NCI-H2107 (cell line): ENCODE data around the gene RBP4.

ENCODE experiments used
- DNase-seq: peaks from one replicate; lab custom pipeline; 2025; lab: John Stamatoyannopoulos, UW

Gene RBP4

GRCh38 chr10:93601146-93601773 is at the start of gene RBP4:
RBP4 (minus strand) TSS chr10:93601235; CDS start chr10:93601028, 207 bp downstream.
- no peak for DNase-seq

- no peak for DNase-seq
Measured at GRCh38 chr10:93639791-93640190, 38.8 kb upstream of the RBP4 start.

- no peak for DNase-seq
Measured at GRCh38 chr10:93630625-93631557, 29.9 kb upstream of the RBP4 start.

- no peak for DNase-seq
Measured at GRCh38 chr10:93629647-93630305, 28.7 kb upstream of the RBP4 start.

- no peak for DNase-seq
Measured at GRCh38 chr10:93628858-93629257, 27.8 kb upstream of the RBP4 start.

- DNase-seq = no peak
Measured at GRCh38 chr10:93622942-93623341, 21.9 kb upstream of the RBP4 start.

GRCh38 chr10:93620925-93621324 is 19.9 kb upstream of the RBP4 start:
- DNase-seq = no peak

GRCh38 chr10:93615576-93616235 is 14.7 kb upstream of the RBP4 start:
- no peak for DNase-seq

GRCh38 chr10:93614101-93614825 is 13.2 kb upstream of the RBP4 start:
- no peak for DNase-seq

- no peak for DNase-seq
Measured at GRCh38 chr10:93613126-93613525, 12.1 kb upstream of the RBP4 start.

GRCh38 chr10:93612311-93612710 is 11.3 kb upstream of the RBP4 start, which contains the start of gene PDE6C:
PDE6C (plus strand) TSS chr10:93612537; CDS start chr10:93612726, 189 bp downstream.
- DNase-seq = no peak

GRCh38 chr10:93608421-93608820 is 7.4 kb upstream of the RBP4 start:
- no peak for DNase-seq

GRCh38 chr10:93604146-93604545 is 3.1 kb upstream of the RBP4 start:
- DNase-seq = no peak

GRCh38 chr10:93603023-93603422 is 2.0 kb upstream of the RBP4 start:
- DNase-seq = no peak

GRCh38 chr10:93601774-93602162 is 733 bp upstream of the RBP4 start:
- DNase-seq = no peak

- DNase-seq = no peak
Measured at GRCh38 chr10:93600446-93601145, 439 bp downstream of the RBP4 start.

- no peak for DNase-seq
Measured at GRCh38 chr10:93599778-93600177, 1.3 kb downstream of the RBP4 start.

- no peak for DNase-seq
Measured at GRCh38 chr10:93599335-93599734, 1.7 kb downstream of the RBP4 start.

- DNase-seq = no peak
Measured at GRCh38 chr10:93598157-93598556, 2.9 kb downstream of the RBP4 start.

GRCh38 chr10:93597075-93597599 is 3.9 kb downstream of the RBP4 start:
- no peak for DNase-seq

GRCh38 chr10:93596539-93596938 is 4.5 kb downstream of the RBP4 start:
- no peak for DNase-seq
